Sigmoid colon (tissue), 7 donors: ENCODE results near the gene HDDC3. TPM values are rescaled to one million over a fixed set of nuclear protein-coding genes. Genes with fewer than 3 reads are reported as not detected.

Experiments
- DNase-seq: peaks from one replicate; pipeline ENCODE4 v3.0.0-alpha.2; 2019
- H3K27ac ChIP-seq, 4 donors: fragments of 200-600 bp; sonication (generic); one replicate each; pipeline ENCODE4 v1.5.1; 2016 to 2019; ENCODE audit warnings: mild to moderate bottlenecking in 1 of 4
- H3K27me3 ChIP-seq, 3 donors: fragments of 200-600 bp; sonication (generic); one replicate each; pipeline ENCODE4 v1.5.1; 2019; ENCODE audit warnings: mild to moderate bottlenecking in 1 of 3
- H3K36me3 ChIP-seq, 4 donors: fragments of 200-600 bp; sonication (generic); one replicate each; pipeline ENCODE4 v1.5.1; 2016 to 2019
- H3K4me1 ChIP-seq, 4 donors: fragments of 200-600 bp; sonication (generic); one replicate each; pipeline ENCODE4 v1.5.1; 2017 to 2019
- H3K4me3 ChIP-seq, 4 donors: fragments of 200-600 bp; sonication (generic); one replicate each; pipeline ENCODE4 v1.5.1; 2017 to 2019; ENCODE audit warnings: mild to moderate bottlenecking in 2 of 4, moderate library complexity in 1 of 4
- H3K9me3 ChIP-seq, 4 donors: fragments of 200-600 bp in 3 of 4; sonication (generic) in 3 of 4; one replicate each; pipeline versions ENCODE4 v1.5.1 to v1.6.1; 2013 to 2019
- EP300 ChIP-seq, 4 donors: sonication (generic); formaldehyde crosslinking; IDR thresholded peaks; one replicate each; pipeline ENCODE4 v1.6.1; 2017; ENCODE audit warnings: antibody characterized with exemption in 4 of 4
- POLR2A ChIP-seq, 2 donors: fragments of 450-650 bp; IDR thresholded peaks; one replicate each; pipeline ENCODE4 v1.6.1; 2016; ENCODE audit warnings: antibody characterized with exemption in 2 of 2, mild to moderate bottlenecking in 2 of 2, moderate library complexity in 2 of 2
- POLR2AphosphoS5 ChIP-seq, 4 donors: sonication (generic); formaldehyde crosslinking; IDR thresholded peaks; one replicate each; pipeline ENCODE4 v1.6.1; 2017; ENCODE audit warnings: antibody characterized with exemption in 4 of 4
- WGBS, 2 donors: extraction: QIAGEN DNeasy Blood & Tissue Kit; methylation state at CpG; one replicate each; pipeline ENCODE4 v1.1.7; 2013; 5-methylcytosine and 5-hydroxymethylcytosine counted together
- intact Hi-C: fragments of 100-400 bp; cut with DNase I; formaldehyde crosslinking; loops from one replicate; pipeline ENCODE4 v1.15.1; 2023
- polyA plus RNA-seq, 3 donors: library from polyadenylated mRNA; stranded (reverse); fragments of 200-250 nt; gene quantifications; one replicate each; pipeline ENCODE4 v1.2.3, GENCODE V29; 2013
- total RNA-seq, 4 donors: library from RNA; depleted of rRNA; stranded (reverse); fragments of >200 nt; gene quantifications; one replicate each; pipeline ENCODE4 v1.1.0, GENCODE V29; 2016
- TF ChIP-seq, protein P1 (sequence below), 4 experiments: fragments of 450-650 bp in 3 of 4; fragments of 200-600 bp in 1 of 4; IDR thresholded peaks; one replicate each; pipeline ENCODE4 v1.5.1; 2016 to 2019; ENCODE audit warnings: antibody characterized with exemption in 4 of 4, mild to moderate bottlenecking in 3 of 4, moderate library complexity in 2 of 4
- donor health status: healthy with polysubstance abuse.
- donor health status: Bipolar disorder and iron deficiency.
- donor health status: healthy.

Gene HDDC3
- total and polyA plus RNA-seq, 7 donors: 5.2 to 27.0 (median 10.7) TPM

DNA sequence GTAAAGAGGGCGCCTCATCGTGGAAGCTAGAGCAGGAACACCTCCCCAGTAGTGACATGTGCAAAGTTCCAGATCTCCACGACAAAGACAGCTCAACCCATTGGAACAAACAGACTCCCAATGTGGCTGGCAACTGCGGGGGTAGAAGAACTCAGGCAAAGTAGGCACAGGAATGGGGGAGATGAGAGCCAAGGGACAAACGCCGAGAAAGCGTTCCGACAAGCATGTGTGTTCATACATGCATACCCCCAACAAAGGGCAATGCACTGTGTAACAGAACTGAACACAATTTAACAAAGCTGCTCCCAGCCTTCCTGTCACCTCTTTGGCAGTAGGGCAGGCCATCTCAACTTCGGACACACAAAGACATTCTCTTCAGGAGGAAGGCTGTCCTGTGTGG lies 33.9 kb upstream of the HDDC3 start:
- H3K4me3 ChIP-seq: no peak overlapping the region
- 91 to 92% methylated on average over 9 of the region's 9 CpGs for WGBS, 2 donors
- TF ChIP-seq, protein P1, sequence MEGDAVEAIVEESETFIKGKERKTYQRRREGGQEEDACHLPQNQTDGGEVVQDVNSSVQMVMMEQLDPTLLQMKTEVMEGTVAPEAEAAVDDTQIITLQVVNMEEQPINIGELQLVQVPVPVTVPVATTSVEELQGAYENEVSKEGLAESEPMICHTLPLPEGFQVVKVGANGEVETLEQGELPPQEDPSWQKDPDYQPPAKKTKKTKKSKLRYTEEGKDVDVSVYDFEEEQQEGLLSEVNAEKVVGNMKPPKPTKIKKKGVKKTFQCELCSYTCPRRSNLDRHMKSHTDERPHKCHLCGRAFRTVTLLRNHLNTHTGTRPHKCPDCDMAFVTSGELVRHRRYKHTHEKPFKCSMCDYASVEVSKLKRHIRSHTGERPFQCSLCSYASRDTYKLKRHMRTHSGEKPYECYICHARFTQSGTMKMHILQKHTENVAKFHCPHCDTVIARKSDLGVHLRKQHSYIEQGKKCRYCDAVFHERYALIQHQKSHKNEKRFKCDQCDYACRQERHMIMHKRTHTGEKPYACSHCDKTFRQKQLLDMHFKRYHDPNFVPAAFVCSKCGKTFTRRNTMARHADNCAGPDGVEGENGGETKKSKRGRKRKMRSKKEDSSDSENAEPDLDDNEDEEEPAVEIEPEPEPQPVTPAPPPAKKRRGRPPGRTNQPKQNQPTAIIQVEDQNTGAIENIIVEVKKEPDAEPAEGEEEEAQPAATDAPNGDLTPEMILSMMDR (IDR thresholded peaks at IDR 0.05): no peak
- TF ChIP-seq POLR2AphosphoS5 (IDR thresholded peaks at IDR 0.05) (no peak), EP300 (IDR thresholded peaks at IDR 0.05) (no peak), POLR2A (IDR thresholded peaks at IDR 0.05) (no peak)
- H3K27ac ChIP-seq: no peak overlapping the region
- peaks cover 3 to 57% (median 15%) of the 10 kb centered on the region in 4 donors for H3K36me3 ChIP-seq
- DNase-seq: no peak
- no peaks in the 10 kb centered on the region for H3K27me3 ChIP-seq
- intact Hi-C loops: no loop called here
- H3K4me1 ChIP-seq: no peaks in the 10 kb centered on the region
- no peaks in the 10 kb centered on the region for H3K9me3 ChIP-seq

DNA sequence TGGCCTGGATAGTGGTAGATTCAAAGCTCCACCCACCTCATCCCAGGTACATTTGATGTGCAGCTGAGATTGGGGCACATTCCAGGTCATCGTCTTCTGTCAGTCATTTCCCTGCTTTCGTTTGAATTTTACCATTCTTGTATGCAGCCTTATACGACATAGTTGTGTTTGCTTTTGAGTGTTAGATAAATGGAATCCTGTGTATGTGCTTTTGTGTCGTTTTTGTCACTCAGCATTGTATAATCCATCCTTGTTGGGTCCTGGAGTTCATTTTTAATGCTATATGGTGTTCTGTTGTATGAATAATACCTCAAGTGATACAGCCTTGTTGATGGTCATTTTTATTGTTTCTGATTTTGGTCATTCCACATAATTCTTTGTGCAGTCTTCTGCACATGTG lies 29.7 kb upstream of the HDDC3 start:
- H3K27me3 ChIP-seq: no peaks in the 10 kb centered on the region
- no peak for DNase-seq
- H3K9me3 ChIP-seq: no peaks in the 10 kb centered on the region
- H3K4me1 ChIP-seq: peaks cover 0 to 36% (median 28%) of the 10 kb centered on the region in 4 donors
- WGBS, 2 donors: 50 to 84% methylated on average over 4 of the region's 4 CpGs
- intact Hi-C loops: no loop called here
- peaks cover 3 to 52% (median 24%) of the 10 kb centered on the region in 4 donors for H3K36me3 ChIP-seq
- TF ChIP-seq, protein P1 (IDR thresholded peaks at IDR 0.05): no peak
- H3K4me3 ChIP-seq: no peak overlapping the region
- no peak overlapping the region for H3K27ac ChIP-seq

DNA sequence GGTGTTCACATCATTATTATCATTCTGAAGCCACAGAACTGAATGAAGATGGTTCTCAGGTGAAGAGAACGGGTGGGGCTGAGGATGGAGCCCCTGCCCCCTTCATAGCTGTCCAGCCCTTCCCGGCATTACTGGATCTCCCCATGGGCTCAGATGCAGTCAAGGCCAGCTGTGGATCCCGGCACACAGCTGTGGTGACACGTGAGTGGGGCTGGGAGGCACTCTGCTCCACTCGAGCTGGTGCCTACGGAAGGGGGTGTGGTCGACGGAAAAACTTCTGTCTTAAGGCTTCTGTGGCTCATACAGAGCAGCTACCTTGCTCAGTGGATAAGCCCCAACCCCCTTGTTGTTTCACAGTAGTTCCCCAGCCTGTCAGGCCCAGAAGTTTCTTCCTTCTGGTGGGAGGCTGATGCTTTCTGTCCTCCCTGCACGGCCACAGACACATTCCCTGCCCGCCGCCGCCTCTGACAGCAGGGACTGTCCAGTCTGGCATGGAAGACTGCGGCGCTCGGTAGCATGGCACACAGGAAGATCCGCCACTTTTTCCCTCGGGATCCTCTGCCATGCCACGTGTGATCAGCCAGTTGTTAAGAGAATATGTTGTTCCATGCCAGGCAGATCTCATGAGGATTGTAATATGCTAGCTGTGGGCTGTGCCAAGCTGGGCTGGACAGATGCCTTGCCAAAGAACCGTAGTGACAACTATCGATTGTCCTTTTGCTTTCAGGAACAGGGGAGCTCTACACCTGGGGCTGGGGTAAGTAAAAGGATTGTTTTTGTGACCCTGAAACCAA lies 28.1 kb upstream of the HDDC3 start:
- peak overlapping the region; percentile 56 to 69 (median 68) for H3K27ac ChIP-seq
- H3K4me1 ChIP-seq: peaks cover 0 to 47% (median 41%) of the 10 kb centered on the region in 4 donors

DNA sequence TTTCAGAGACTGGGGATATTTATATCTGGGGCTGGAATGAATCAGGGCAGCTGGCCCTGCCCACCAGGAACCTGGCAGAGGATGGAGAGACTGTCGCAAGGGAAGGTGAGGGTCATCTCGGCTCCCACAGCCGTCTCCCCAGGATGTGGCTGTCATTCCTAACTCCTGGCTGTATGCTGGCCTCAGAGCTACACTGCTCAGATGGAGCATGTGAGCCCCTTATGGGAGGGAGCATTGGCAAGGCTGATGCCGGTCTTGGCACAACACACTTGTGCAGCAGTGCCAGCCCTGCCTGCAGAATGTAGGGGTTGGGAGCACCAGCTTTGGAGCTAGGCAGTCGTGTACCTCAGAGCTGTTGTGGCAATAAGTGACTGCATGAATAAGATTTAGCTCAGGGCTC lies 27.5 kb upstream of the HDDC3 start:
- TF ChIP-seq POLR2AphosphoS5 (IDR thresholded peaks at IDR 0.05) (peak in 3 of 4 donors; percentile 24 to 43 (median 26)), POLR2A (IDR thresholded peaks at IDR 0.05) (no peak)
- peak overlapping the region; percentile 56 to 69 (median 68) for H3K27ac ChIP-seq
- 87 to 92% methylated on average over 5 of the region's 5 CpGs for WGBS, 2 donors
- intact Hi-C loops: loop anchor here (5.0 kb wide), 1 partner anchor 312 kb away; no protein-coding TSS in a partner anchor
- peaks cover 3 to 35% (median 20%) of the 10 kb centered on the region in 4 donors for H3K36me3 ChIP-seq
- DNase-seq: peak; percentile 90
- H3K4me3 ChIP-seq: no peak overlapping the region
- H3K27me3 ChIP-seq: no peaks in the 10 kb centered on the region
- H3K4me1 ChIP-seq: peaks cover 0 to 52% (median 45%) of the 10 kb centered on the region in 4 donors
- no peaks in the 10 kb centered on the region for H3K9me3 ChIP-seq

More for the DNA sequence above, 28.1 kb upstream of the HDDC3 start:
- no peak overlapping the region for H3K4me3 ChIP-seq
- WGBS, 2 donors: 91 to 93% methylated on average over 20 of the region's 20 CpGs
- H3K27me3 ChIP-seq: no peaks in the 10 kb centered on the region
- H3K9me3 ChIP-seq: no peaks in the 10 kb centered on the region
- intact Hi-C loops: no loop called here
- H3K36me3 ChIP-seq: peaks cover 3 to 37% (median 20%) of the 10 kb centered on the region in 4 donors
- no peak for DNase-seq
- TF ChIP-seq POLR2AphosphoS5 (IDR thresholded peaks at IDR 0.05) (no peak), POLR2A (IDR thresholded peaks at IDR 0.05) (no peak), EP300 (IDR thresholded peaks at IDR 0.05) (no peak)
- TF ChIP-seq, protein P1 (IDR thresholded peaks at IDR 0.05): no peak

DNA sequence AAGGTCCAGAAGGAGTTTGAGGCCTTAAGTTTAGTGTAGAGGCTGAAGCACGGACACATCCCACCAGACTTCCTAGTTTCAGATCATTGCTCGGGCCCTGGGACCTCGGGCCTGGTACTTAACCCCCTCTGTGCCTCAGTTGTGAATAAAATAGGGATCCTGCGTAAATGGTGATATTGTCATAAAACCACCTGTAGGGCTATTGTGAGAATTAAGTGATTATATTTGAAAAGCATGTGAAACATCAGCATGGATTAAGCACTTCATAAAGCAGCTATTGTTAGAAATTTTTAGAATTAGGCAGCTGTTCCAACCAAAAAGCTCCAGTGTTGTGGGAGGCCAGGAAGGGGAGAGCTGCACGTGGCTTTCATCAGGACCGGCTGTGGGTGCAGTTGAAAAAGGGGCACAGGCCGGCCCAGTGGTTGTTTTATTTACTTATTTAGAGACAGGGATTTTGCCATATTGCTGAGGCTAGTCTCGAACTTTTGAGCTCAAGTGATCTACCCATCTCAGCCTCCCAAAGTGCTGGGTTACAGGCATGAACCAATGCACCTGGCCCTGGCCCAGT lies 26.8 kb upstream of the HDDC3 start:
- peak overlapping the region; percentile 56 to 69 (median 68) for H3K27ac ChIP-seq

More for the DNA sequence above, 26.8 kb upstream of the HDDC3 start:
- Histone ChIP-seq H3K36me3 (peaks cover 3 to 32% (median 20%) of the 10 kb centered on the region in 4 donors), H3K9me3 (no peaks in the 10 kb centered on the region), H3K4me3 (no peak overlapping the region), H3K27me3 (no peaks in the 10 kb centered on the region), H3K4me1 (peaks cover 0 to 56% (median 49%) of the 10 kb centered on the region in 4 donors)
- no peak for TF ChIP-seq EP300 (IDR thresholded peaks at IDR 0.05)
- no peak for TF ChIP-seq POLR2A (IDR thresholded peaks at IDR 0.05)
- no peak for TF ChIP-seq POLR2AphosphoS5 (IDR thresholded peaks at IDR 0.05)
- TF ChIP-seq, protein P1 (IDR thresholded peaks at IDR 0.05): no peak
- no peak for DNase-seq
- intact Hi-C loops: loop anchor here (5.0 kb wide), 1 partner anchor 313 kb away; no protein-coding TSS in a partner anchor
- 87 to 89% methylated on average over 8 of the region's 8 CpGs for WGBS, 2 donors
